ENCODE results near the gene CAPZA3.
"Not testable (repeated sequence)": the region's sequence is repeated elsewhere in the genome, so short reads cannot be mapped to it uniquely, and the experiment has no call there.

CAPZA3 gene

DNA sequence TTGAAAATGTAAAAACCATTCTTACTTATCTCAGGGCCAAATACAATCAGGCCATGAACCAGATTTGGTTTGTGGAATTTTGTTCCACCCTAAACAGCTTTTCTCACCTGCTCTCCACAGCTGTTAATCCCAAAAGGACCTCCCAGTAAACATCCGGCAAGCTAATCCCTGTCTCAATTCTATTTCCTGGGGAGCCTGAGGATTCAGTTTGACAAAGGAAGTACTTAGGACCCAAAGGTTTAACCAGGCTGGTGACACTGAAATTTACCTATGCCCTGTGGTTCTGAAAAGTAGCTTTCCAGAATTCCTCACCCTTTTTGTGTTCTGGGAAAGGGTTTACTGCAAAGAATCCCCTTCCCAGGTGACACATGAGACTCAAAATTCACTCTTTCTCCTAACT lies 15.0 kb downstream of the CAPZA3 start:
- TF ChIP-seq, protein P1, sequence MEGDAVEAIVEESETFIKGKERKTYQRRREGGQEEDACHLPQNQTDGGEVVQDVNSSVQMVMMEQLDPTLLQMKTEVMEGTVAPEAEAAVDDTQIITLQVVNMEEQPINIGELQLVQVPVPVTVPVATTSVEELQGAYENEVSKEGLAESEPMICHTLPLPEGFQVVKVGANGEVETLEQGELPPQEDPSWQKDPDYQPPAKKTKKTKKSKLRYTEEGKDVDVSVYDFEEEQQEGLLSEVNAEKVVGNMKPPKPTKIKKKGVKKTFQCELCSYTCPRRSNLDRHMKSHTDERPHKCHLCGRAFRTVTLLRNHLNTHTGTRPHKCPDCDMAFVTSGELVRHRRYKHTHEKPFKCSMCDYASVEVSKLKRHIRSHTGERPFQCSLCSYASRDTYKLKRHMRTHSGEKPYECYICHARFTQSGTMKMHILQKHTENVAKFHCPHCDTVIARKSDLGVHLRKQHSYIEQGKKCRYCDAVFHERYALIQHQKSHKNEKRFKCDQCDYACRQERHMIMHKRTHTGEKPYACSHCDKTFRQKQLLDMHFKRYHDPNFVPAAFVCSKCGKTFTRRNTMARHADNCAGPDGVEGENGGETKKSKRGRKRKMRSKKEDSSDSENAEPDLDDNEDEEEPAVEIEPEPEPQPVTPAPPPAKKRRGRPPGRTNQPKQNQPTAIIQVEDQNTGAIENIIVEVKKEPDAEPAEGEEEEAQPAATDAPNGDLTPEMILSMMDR (conservative IDR thresholded peaks at IDR 0.05; ENCODE audit: low read length): no peak
- no peak for DNase-seq (ENCODE audit: low read depth)
- H3K4me3 ChIP-seq (ENCODE audit: low read length): no peak overlapping the region

GRCh38 chr12:18753481-18754123 lies 15.7 kb downstream of the CAPZA3 start:
- TF ChIP-seq, protein P1 (conservative IDR thresholded peaks at IDR 0.05; ENCODE audit: low read length): no peak
- DNase-seq (ENCODE audit: low read depth): no peak
- H3K4me3 ChIP-seq (ENCODE audit: low read length): no peak overlapping the region

DNA sequence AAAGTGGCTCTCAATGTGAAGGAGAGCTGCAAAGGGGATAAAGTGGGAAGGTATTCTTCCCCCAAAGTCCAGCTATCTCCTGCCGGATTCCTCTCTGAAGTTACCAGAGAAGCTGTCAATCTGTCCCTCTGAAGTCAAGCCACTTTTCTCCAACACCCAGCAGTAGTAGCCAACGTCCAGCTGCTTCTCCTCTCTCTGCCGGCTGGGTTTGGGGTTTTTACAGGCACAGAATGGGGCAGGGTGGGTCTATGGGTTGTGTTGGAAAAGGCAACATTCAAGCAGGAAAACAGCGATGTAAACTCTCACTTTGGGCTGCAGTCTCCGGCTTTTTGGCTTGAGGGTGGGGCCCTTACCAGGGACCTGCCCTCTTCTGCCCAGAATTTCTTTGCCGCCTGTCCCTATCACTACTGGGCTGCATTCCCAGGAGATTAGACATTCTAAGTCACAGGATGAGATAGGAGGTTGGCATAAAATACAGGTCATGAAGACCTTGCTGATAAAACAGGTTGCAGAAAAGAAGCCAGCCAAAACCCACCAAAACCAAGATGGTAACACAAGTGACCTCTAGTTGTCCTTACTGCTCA lies 16.3 kb downstream of the CAPZA3 start:
- DNase-seq (ENCODE audit: low read depth): no peak
- TF ChIP-seq, protein P1 (conservative IDR thresholded peaks at IDR 0.05; ENCODE audit: low read length): no peak
- no peak overlapping the region for H3K4me3 ChIP-seq (ENCODE audit: low read length)

GRCh38 chr12:18755341-18755740 lies 17.4 kb downstream of the CAPZA3 start:
- no peak for DNase-seq (ENCODE audit: low read depth)
- TF ChIP-seq, protein P1 (conservative IDR thresholded peaks at IDR 0.05; ENCODE audit: low read length): no peak
- H3K4me3 ChIP-seq (ENCODE audit: low read length): no peak overlapping the region

DNA sequence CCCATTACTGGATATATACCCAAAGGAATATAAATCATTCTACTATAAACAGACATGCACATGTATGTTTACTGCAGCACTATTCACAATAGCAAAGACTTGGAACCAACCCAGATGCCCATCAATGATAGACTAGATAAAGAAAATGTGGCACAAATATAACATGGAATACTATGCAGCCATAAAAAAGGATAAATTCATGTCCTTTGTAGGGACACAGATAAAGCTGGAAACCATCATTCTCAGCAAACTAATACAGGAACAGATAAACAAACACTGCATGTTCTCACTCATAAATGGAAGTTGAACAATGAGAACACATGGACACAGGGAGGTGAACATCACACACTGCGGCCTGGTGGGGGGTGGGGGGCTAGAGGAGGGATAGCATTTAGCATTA lies 28.6 kb downstream of the CAPZA3 start:
- H3K4me3 ChIP-seq (ENCODE audit: low read length); DNase-seq (ENCODE audit: low read depth): not testable (repeated sequence)

- H3K4me3 ChIP-seq (ENCODE audit: low read length): no peak overlapping the region
- TF ChIP-seq, protein P1 (conservative IDR thresholded peaks at IDR 0.05; ENCODE audit: low read length): no peak
- no peak for DNase-seq (ENCODE audit: low read depth)
These were observed 44.9 kb downstream of the CAPZA3 start for GRCh38 chr12:18782827-18783226.

GRCh38 chr12:18785465-18785864 lies 47.5 kb downstream of the CAPZA3 start:
- H3K4me3 ChIP-seq (ENCODE audit: low read length); DNase-seq (ENCODE audit: low read depth): not testable (repeated sequence)
